Endothelial cell of umbilical vein (primary cell): ENCODE measurements around the gene DENND1A. TPM values are rescaled to one million over a fixed set of nuclear protein-coding genes. Genes with fewer than 3 reads are reported as not detected.
"Not testable (repeated sequence)": the region's sequence is repeated elsewhere in the genome, so short reads cannot be mapped to it uniquely, and the experiment has no call there.

Experiments used
- BruUV-seq: library from RNA; stranded (reverse); fragments of 400-500 nt; replicated peaks from 2 replicates; lab custom pipeline; 2021; lab: Mats Ljungman, UMichigan
- CTCF ChIA-PET: fragments of 300-600, 350-600 bp; sonication (Branson Sonifier 250); formaldehyde crosslinking; loops from one replicate; lab custom pipeline; 2021; ENCODE audit warnings: antibody characterized with exemption, inconsistent platforms; lab: Charles Lee
- POLR2A ChIA-PET: fragments of 300-600, 350-600 bp; sonication (Branson Sonifier 250); formaldehyde crosslinking; loops from one replicate; lab custom pipeline; 2021; ENCODE audit warnings: antibody characterized with exemption, inconsistent platforms; lab: Charles Lee
- DNase-seq: peaks from one replicate; pipeline ENCODE4 v3.0.0-alpha.2; 2011; ENCODE audit warnings: low read depth, low spot score
- FAIRE-seq: peaks from 2 replicates; lab custom pipeline; 2011; peaks lifted over from hg19 to GRCh38; lab: Jason Lieb, UNC
- H2AFZ ChIP-seq: 2 replicates; pipeline ENCODE4 v1.6.0; 2012; ENCODE audit warnings: low read depth, low read length, control low read depth, inconsistent platforms
- H3K27ac ChIP-seq: 2 replicates; pipeline ENCODE4 v1.5.1; 2011; ENCODE audit warnings: low read depth, mild to moderate bottlenecking, control low read depth, low read length, moderate library complexity; ENCODE audit not compliant: insufficient read depth
- H3K27me3 ChIP-seq, 2 experiments: 2 replicates each; pipeline versions ENCODE4 v1.6.0 to v1.6.1; 2011; ENCODE audit warnings: low read length in 2 of 2, mixed read lengths in 1 of 2; ENCODE audit not compliant: control insufficient read depth in 2 of 2, insufficient read depth in 2 of 2
- H3K36me3 ChIP-seq, 2 experiments: 2 replicates in 1 of 2; 3 replicates in 1 of 2; pipeline ENCODE4 v1.5.1; 2011; ENCODE audit warnings: low read length in 2 of 2, mild to moderate bottlenecking in 1 of 2, moderate library complexity in 1 of 2; ENCODE audit not compliant: control insufficient read depth in 2 of 2, insufficient read depth in 2 of 2; ENCODE audit errors: extremely low read depth in 1 of 2
- H3K4me1 ChIP-seq: 3 replicates; pipeline ENCODE4 v1.5.1; 2011; ENCODE audit warnings: mild to moderate bottlenecking, low read length; ENCODE audit not compliant: control insufficient read depth, insufficient read depth; ENCODE audit errors: extremely low read depth
- H3K4me2 ChIP-seq: 2 replicates; pipeline ENCODE4 v1.6.1; 2011; ENCODE audit warnings: low read length, control low read depth, mixed read lengths; ENCODE audit not compliant: insufficient read depth
- H3K4me3 ChIP-seq, 3 experiments: fragments of 200-600 bp in 1 of 3; sonication (generic), shearing (Covaris generic) in 1 of 3; replicated peaks in 1 of 3; 2 replicates each; pipeline ENCODE4 v1.5.1; 2011 to 2016; ENCODE audit warnings: control low read depth in 3 of 3, low read length in 3 of 3, mild to moderate bottlenecking in 2 of 3, inconsistent platforms in 1 of 3, low read depth in 1 of 3, moderate library complexity in 1 of 3; ENCODE audit not compliant: insufficient read depth in 1 of 3
- H3K79me2 ChIP-seq: 2 replicates; pipeline ENCODE4 v1.6.0; 2012; ENCODE audit warnings: low read length, inconsistent platforms; ENCODE audit not compliant: control insufficient read depth, insufficient read depth
- H3K9ac ChIP-seq: replicated peaks from 2 replicates; pipeline ENCODE3; 2011; ENCODE audit warnings: low read length, control low read depth; ENCODE audit not compliant: insufficient read depth; ENCODE audit errors: extremely low read depth
- H3K9me1 ChIP-seq: replicated peaks from 3 replicates; pipeline ENCODE4 v1.6.0; 2011; ENCODE audit warnings: mild to moderate bottlenecking, low read length; ENCODE audit not compliant: control insufficient read depth, insufficient read depth; ENCODE audit errors: extremely low read depth
- H3K9me3 ChIP-seq: replicated peaks from 2 replicates; pipeline ENCODE4 v1.5.1; 2012; ENCODE audit warnings: low read length, inconsistent platforms; ENCODE audit not compliant: control insufficient read depth, insufficient read depth
- H4K20me1 ChIP-seq: replicated peaks from 2 replicates; pipeline ENCODE3; 2011; ENCODE audit warnings: mild to moderate bottlenecking, low read length; ENCODE audit not compliant: control insufficient read depth, insufficient read depth; ENCODE audit errors: extremely low read depth
- EZH2 ChIP-seq: IDR thresholded peaks from 2 replicates; pipeline ENCODE4 v1.6.1; 2012; ENCODE audit warnings: borderline replicate concordance, low read depth, mild to moderate bottlenecking, moderate library complexity, low read length, inconsistent platforms; ENCODE audit not compliant: severe bottlenecking
- FOS ChIP-seq: IDR thresholded peaks from 2 replicates; pipeline ENCODE4 v1.6.1; 2011; ENCODE audit warnings: mild to moderate bottlenecking, low read length, moderate library complexity, borderline replicate concordance; ENCODE audit not compliant: insufficient read depth
- GATA2 ChIP-seq: IDR thresholded peaks from 2 replicates; pipeline ENCODE4 v1.7.0; 2011; ENCODE audit warnings: low read depth, mild to moderate bottlenecking, moderate library complexity, mixed read lengths, low read length; ENCODE audit not compliant: insufficient read length, insufficient read depth
- JUN ChIP-seq: IDR thresholded peaks from 2 replicates; pipeline ENCODE4 v1.6.1; 2011; ENCODE audit warnings: borderline replicate concordance, low read depth; ENCODE audit not compliant: insufficient read length, insufficient read depth
- MYC ChIP-seq: IDR thresholded peaks from one replicate; pipeline ENCODE4 v1.6.1; 2011; ENCODE audit warnings: mild to moderate bottlenecking, low read depth, low read length
- POLR2A ChIP-seq: IDR thresholded peaks from 2 replicates; pipeline ENCODE4 v1.6.1; 2012; ENCODE audit warnings: low read depth, mild to moderate bottlenecking, control low read depth, low read length
- POLR2AphosphoS5 ChIP-seq: IDR thresholded peaks from 2 replicates; pipeline ENCODE4 v1.6.1; 2012; ENCODE audit warnings: low read depth, mild to moderate bottlenecking, control low read depth, low read length, moderate library complexity; ENCODE audit not compliant: insufficient read depth
- dilution Hi-C: fragments of 300-500 bp; cut with MboI; formaldehyde crosslinking; loops from one replicate; pipeline ENCODE4 v1.15.0; 2019; ENCODE audit warnings: low sequenced_read_pairs; ENCODE audit not compliant: extremely low pct_ligation_motif_present
- intact Hi-C: fragments of 100-400 bp; cut with micrococcal nuclease; formaldehyde crosslinking; loops from one replicate; pipeline ENCODE4 v1.10.0; 2022
- polyA plus RNA-seq, 4 experiments: library from polyadenylated mRNA; depleted of rRNA in 3 of 4; stranded (reverse) in 3 of 4; unstranded in 1 of 4; fragments of >200 nt; gene quantifications; 2 replicates each; pipeline versions ENCODE4 v1.2.1 to v1.2.3, GENCODE V29; 2011 to 2012; ENCODE audit warnings: missing spikeins in 1 of 4
- total RNA-seq: library from RNA; stranded (reverse); gene quantifications from 2 replicates; pipeline ENCODE4 v1.2.3, GENCODE V29; 2021
- TF ChIP-seq, protein P1 (sequence below), 2 donors: IDR thresholded peaks; 1 replicate in 1 of 2; 2 replicates in 1 of 2; pipeline ENCODE4 v1.5.1; 2011; ENCODE audit warnings: low read length in 2 of 2, mild to moderate bottlenecking in 2 of 2, moderate library complexity in 2 of 2, control low read depth in 1 of 2, inconsistent platforms in 1 of 2, low read depth in 1 of 2; ENCODE audit not compliant: insufficient read depth in 1 of 2; ENCODE audit errors: extremely low read depth in 1 of 2
- TF ChIP-seq, protein P2 (sequence below): IDR thresholded peaks from 2 replicates; pipeline ENCODE4 v1.6.1; 2011; ENCODE audit not compliant: insufficient read depth, insufficient read length

Gene DENND1A
- total and polyA plus RNA-seq, 2 donors (not counting 3 experiments of a cell fraction or from before 2014, with no cell fraction given): 18.5 to 24.5 TPM

DNA sequence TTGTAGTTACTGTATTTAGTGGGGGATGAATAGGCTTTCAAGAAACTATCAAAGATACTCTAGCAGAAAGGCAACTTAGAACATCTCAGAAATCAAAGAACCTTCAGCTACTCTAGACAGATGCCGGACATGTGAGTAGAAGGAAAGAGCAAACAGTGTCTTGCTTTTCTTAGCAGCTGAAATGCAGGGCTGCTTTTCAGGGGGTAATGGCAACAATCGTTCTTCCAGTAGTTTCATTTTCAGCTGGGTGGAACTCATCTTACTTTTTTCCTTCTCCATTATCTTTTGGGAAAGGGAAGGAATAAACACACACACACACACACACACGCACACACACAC lies 292.4 kb downstream of the DENND1A start:
- no peaks in the 10 kb centered on the region for H3K27me3 ChIP-seq
- no peaks in the 10 kb centered on the region for H3K9me3 ChIP-seq
- H3K4me3 ChIP-seq: peak overlapping the region in 1 of 3 experiments; percentile 18
- no peak overlapping the region for H3K27ac ChIP-seq
- intact Hi-C loops: no loop called here
- dilution Hi-C loops: no loop called here
- H3K79me2 ChIP-seq: no peaks in the 10 kb centered on the region
- no peak overlapping the region for H3K9ac ChIP-seq
- DNase-seq (no peak), FAIRE-seq (no peak)
- no peaks in the 10 kb centered on the region for H3K36me3 ChIP-seq
- H3K9me1 ChIP-seq: no peaks in the 10 kb centered on the region
- H4K20me1 ChIP-seq: no peaks in the 10 kb centered on the region
- no peak overlapping the region for H3K4me2 ChIP-seq
- ChIA-PET CTCF (interaction anchor here (0.8 to 1.6 kb wide), 3 partner anchors 9 to 15 kb away, joined by 3 to 6 read pairs (median 4); no protein-coding TSS in a partner anchor), POLR2A (no interaction called here)
- H3K4me1 ChIP-seq: no peaks in the 10 kb centered on the region
- no peak overlapping the region for H2AFZ ChIP-seq
- BruUV-seq: no TSS peak
- TF ChIP-seq POLR2AphosphoS5 (no peak), FOS (no peak), EZH2 (no peak), POLR2A (no peak), GATA2 (no peak), MYC (no peak), JUN (no peak)
- TF ChIP-seq, protein P1, sequence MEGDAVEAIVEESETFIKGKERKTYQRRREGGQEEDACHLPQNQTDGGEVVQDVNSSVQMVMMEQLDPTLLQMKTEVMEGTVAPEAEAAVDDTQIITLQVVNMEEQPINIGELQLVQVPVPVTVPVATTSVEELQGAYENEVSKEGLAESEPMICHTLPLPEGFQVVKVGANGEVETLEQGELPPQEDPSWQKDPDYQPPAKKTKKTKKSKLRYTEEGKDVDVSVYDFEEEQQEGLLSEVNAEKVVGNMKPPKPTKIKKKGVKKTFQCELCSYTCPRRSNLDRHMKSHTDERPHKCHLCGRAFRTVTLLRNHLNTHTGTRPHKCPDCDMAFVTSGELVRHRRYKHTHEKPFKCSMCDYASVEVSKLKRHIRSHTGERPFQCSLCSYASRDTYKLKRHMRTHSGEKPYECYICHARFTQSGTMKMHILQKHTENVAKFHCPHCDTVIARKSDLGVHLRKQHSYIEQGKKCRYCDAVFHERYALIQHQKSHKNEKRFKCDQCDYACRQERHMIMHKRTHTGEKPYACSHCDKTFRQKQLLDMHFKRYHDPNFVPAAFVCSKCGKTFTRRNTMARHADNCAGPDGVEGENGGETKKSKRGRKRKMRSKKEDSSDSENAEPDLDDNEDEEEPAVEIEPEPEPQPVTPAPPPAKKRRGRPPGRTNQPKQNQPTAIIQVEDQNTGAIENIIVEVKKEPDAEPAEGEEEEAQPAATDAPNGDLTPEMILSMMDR (IDR thresholded peaks at IDR 0.05; ENCODE audit: extremely low read depth in 1 of 2, insufficient read depth in 1 of 2, low read depth in 1 of 2, low read length in 2 of 2): no peak
- TF ChIP-seq, protein P2, sequence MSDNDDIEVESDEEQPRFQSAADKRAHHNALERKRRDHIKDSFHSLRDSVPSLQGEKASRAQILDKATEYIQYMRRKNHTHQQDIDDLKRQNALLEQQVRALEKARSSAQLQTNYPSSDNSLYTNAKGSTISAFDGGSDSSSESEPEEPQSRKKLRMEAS: no peak

DNA sequence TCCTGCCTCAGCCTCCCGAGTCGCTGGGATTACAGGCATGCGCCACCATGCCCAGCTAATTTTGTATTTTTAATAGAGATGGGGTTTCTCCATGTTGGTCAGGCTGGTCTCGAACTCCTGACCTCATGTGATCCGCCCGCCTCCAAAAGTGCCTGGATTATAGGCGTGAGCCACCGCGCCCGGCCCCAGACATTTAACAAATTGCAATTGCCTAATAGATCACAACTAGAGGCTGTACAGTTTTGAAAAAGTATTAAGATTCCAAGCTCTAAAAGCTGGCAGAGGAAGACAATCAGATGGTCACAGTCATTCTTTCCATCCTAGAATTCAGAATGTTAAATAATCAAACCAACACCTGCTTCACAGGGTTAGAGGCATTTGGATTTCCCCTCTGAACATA lies 293.1 kb downstream of the DENND1A start:
- H3K9me3 ChIP-seq, H3K79me2 ChIP-seq, H3K36me3 ChIP-seq, H3K4me1 ChIP-seq, H3K9ac ChIP-seq, H2AFZ ChIP-seq, H4K20me1 ChIP-seq, CTCF ChIA-PET, intact Hi-C loops, H3K4me3 ChIP-seq, H3K9me1 ChIP-seq, DNase-seq, dilution Hi-C loops, H3K4me2 ChIP-seq, H3K27me3 ChIP-seq, H3K27ac ChIP-seq, POLR2A ChIA-PET, BruUV-seq, FAIRE-seq: not testable (repeated sequence)
